Measurements from ENCODE around the gene LEUTX.
"Not testable (repeated sequence)": the region's sequence is repeated elsewhere in the genome, so short reads cannot be mapped to it uniquely, and the experiment has no call there.

The LEUTX gene

DNA sequence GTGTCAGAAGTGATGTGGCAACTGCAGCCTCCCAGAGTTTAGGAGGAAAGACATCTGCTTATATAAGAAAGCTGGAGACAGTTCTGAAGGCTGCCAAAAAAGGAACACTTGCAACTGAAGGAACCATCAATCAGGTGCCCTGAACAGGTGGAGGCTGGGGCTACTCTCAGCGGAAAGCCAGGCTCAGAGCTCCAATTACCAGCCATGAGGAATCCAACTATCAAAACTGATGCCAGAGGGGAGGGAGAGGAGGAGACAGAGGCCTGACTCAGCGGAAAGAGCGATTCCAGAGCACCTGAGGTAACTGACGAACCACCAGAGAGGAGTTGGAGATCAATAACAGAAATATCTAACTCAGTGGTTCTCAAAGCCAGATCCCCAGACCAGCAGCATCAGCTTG is 24.3 kb downstream of the LEUTX start:
- Histone ChIP-seq H3K4me3 (no peak overlapping the region), H3K27ac (no peak overlapping the region)
- TF ChIP-seq, protein P1, sequence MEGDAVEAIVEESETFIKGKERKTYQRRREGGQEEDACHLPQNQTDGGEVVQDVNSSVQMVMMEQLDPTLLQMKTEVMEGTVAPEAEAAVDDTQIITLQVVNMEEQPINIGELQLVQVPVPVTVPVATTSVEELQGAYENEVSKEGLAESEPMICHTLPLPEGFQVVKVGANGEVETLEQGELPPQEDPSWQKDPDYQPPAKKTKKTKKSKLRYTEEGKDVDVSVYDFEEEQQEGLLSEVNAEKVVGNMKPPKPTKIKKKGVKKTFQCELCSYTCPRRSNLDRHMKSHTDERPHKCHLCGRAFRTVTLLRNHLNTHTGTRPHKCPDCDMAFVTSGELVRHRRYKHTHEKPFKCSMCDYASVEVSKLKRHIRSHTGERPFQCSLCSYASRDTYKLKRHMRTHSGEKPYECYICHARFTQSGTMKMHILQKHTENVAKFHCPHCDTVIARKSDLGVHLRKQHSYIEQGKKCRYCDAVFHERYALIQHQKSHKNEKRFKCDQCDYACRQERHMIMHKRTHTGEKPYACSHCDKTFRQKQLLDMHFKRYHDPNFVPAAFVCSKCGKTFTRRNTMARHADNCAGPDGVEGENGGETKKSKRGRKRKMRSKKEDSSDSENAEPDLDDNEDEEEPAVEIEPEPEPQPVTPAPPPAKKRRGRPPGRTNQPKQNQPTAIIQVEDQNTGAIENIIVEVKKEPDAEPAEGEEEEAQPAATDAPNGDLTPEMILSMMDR (IDR thresholded peaks at IDR 0.05) = no peak
- DNase-seq (ENCODE audit: low spot score) = no peak

DNA sequence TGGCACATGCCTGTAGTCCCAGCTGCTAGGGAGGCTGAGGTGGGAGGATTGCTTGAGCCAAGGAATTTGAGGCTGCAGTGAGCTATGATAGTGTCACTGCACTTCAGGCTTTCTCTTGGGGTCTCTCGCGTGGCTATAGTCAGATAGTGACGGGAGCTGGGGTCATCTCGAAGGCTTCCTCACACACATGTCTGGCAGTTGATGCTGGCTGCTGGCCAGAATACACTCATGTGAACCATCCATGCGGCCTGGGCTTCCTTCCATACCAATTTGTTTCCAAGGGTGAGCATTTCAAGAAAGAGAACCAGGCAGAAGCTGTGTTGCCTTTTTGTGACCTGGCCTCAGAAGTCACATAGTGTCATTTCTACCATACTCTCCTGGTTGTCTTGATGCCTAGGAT is 26.4 kb downstream of the LEUTX start:
- DNase-seq (ENCODE audit: low spot score) = no peak
- H3K27ac ChIP-seq = no peak overlapping the region

DNA sequence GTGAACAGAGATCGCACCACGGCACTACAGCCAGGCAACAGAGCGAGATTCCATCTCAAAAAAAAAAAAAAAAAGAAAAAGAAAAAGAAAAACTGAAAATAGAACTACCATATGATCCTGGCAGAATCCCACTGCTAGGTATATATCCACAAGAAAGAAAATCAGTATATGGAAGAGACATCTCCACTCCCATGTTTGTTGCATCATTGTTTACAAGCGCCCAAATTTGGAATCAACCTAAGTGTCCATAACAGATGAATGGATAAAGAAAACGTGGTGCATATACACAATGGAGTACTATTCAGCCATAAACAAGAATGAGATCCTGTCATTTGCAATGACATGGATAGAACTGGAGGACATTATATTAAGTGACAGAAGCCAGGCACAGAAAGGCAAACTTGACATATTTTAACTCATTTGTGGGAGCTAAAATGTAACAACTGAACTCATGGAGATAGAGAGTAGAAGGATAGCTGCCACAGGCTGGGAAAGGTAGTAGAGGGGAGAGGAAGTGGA is 29.3 kb downstream of the LEUTX start:
- TF ChIP-seq, protein P1 (IDR thresholded peaks at IDR 0.05) = no peak
- no peak overlapping the region for H3K4me3 ChIP-seq
- no peak for DNase-seq (ENCODE audit: low spot score)
- H3K27ac ChIP-seq = no peak overlapping the region

More for the DNA sequence above, 26.4 kb downstream of the LEUTX start:
- TF ChIP-seq, protein P1 (IDR thresholded peaks at IDR 0.05) = no peak
- H3K4me3 ChIP-seq = no peak overlapping the region

DNA sequence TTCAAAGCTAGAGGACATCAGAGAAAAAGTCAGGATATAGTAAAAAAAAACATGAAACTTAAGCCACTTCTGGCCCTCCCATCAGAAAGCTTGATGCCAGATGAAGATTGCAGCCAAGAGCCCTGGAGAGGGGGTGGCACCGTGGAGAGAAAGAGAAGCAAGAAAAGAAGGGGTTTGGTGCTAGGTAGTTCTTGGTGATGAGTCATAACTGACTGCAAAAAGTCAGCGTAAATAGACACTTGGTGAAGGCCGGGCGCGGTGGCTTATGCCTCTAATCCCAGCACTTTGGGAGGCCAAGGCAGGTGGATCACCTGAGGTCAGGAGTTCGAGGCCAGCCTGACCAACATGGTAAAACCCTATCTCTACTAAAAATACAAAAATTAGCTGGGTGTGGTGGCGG is 30.0 kb downstream of the LEUTX start:
- not testable (repeated sequence) for H3K27ac ChIP-seq; DNase-seq (ENCODE audit: low spot score); H3K4me3 ChIP-seq

DNA sequence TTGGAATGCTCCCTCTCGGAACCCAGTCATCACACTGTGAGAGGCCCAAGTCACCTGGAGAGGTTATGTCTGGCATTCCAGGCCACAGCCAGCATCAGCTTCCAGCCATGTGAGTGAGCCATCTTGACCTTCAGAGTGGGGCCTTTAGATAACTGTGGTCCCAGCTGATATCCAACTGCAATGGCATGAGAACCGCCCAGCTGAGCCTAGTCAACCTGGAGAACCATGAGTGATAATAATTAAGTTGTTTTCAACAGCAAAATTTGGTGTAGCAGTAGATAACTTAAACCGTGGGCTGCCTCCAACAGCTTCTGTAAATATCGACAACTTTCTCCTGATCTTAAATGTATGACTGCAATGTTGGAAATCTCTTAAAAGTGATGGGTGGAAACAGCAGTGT is 30.7 kb downstream of the LEUTX start:
- TF ChIP-seq, protein P1 (IDR thresholded peaks at IDR 0.05) = no peak
- Histone ChIP-seq H3K27ac (no peak overlapping the region), H3K4me3 (no peak overlapping the region)
- DNase-seq (ENCODE audit: low spot score) = no peak

DNA sequence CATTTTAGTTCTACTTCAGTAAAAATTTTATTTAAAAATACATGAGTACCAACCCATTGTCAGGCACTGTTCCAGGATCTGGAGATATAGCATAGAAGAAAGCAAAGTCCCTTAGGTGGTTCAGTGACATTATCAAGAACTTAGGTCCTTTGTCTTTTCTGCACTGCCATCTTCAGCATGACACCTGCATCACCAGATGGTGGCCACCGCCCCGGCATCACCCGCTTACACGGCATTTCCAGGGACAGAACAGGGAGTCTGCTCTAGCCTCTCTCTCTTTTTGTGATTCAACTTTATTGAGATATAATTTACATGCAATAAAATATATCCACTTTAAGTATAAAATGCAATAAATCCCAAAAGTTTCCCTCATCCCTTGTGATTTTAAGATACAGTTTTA is 31.8 kb downstream of the LEUTX start:
- TF ChIP-seq, protein P1 (IDR thresholded peaks at IDR 0.05) = no peak
- DNase-seq (ENCODE audit: low spot score) = no peak
- H3K4me3 ChIP-seq = no peak overlapping the region
- H3K27ac ChIP-seq = no peak overlapping the region

DNA sequence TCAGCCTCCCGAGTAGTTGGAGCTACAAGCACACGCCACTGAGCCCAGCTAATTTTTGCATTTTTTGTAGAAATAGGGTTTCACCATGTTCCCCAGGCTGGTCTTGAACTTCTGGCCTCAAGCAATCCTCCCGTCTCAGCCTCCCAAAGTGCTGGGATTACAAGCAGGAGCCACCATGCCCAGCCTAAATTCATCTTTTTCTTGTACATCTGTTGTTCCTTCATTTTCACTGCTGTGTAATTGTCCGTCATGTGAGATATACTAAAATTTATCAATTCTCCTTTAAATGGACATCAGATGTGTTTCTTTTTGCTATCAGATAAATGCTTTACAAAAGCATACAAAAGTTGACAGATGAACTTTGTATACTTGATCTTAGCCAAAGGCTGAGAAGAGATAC is 32.4 kb downstream of the LEUTX start:
- H3K4me3 ChIP-seq = no peak overlapping the region
- TF ChIP-seq, protein P1 (IDR thresholded peaks at IDR 0.05) = no peak
- no peak for DNase-seq (ENCODE audit: low spot score)
- no peak overlapping the region for H3K27ac ChIP-seq
